OCI-LY7 (cell line): ENCODE measurements around the gene BMI1.

ENCODE experiments used
- CTCF ChIP-seq: fragments of 200-600 bp; sonication (generic); conservative IDR thresholded peaks from 2 replicates; pipeline ENCODE4 v1.5.1; 2014; ENCODE audit warnings: mild to moderate bottlenecking, antibody characterized with exemption, low read length, moderate library complexity, mixed read lengths
- EZH2phosphoT487 ChIP-seq: fragments of 200-600 bp; sonication (generic); IDR thresholded peaks from 2 replicates; pipeline ENCODE4 v1.6.1; 2018; ENCODE audit warnings: low read depth, borderline replicate concordance, mild to moderate bottlenecking, mixed run types, antibody characterized with exemption, low read length, moderate library complexity, mixed read lengths

- TF ChIP-seq CTCF: no peak
- no peak for TF ChIP-seq EZH2phosphoT487
These were observed 26.2 kb upstream of the BMI1 start for GRCh38 chr10:22294694-22295093.
